ENCODE measurements around the gene GRN. TPM values are rescaled to one million over a fixed set of nuclear protein-coding genes. Genes with fewer than 3 reads are reported as not detected.
"Not testable (repeated sequence)": the region's sequence is repeated elsewhere in the genome, so short reads cannot be mapped to it uniquely, and the experiment has no call there.

Gene GRN
- total RNA-seq, 1 donor from 2014 or later: 160 TPM

DNA sequence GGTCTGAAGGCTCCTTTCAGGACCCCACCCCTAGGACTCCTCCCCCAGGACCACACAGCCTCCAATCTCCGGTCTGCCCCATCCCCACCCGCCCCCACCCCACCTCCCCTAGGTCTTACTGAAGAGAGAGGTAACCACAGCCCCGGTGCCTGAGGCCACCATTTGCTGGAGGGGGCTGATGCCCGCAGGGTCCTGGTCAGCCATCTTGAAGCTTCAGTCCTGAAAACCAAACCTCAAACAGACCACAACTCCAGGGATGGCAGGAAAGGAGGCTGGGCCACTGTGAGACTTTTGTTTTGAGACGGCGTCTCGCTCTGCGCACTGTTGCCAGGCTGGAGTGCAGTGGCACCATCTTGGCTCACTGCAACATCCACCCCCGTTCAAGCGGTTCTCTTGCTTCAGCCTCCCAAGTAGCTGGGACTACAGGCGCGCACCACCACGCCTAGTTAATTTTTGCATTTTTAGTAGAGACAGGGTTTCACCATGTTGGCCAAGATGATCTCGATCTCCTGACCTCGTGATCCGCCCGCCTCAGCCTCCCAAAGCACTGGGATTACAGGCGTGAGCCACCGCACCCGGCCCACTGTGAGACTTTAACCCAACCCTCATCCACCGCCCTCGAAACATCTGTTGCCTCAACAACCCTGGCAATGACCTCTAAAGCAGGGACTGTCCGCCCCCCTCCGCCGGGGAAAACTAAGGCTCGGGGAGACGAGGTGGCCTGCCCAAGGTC is 21.6 kb upstream of the GRN start:
- H3K36me3 ChIP-seq: peaks cover 35% of the 10 kb centered on the region
- DNase-seq: no peak
- peaks cover 42% of the 10 kb centered on the region for H3K4me1 ChIP-seq
- H3K4me3 ChIP-seq: peak overlapping the region; percentile 92
- no peak overlapping the region for H3K27ac ChIP-seq (replicated peaks)
- intact Hi-C loops (cut with micrococcal nuclease): no loop called here
- no peaks in the 10 kb centered on the region for H3K9me3 ChIP-seq (replicated peaks)
- TF ChIP-seq, protein P1, sequence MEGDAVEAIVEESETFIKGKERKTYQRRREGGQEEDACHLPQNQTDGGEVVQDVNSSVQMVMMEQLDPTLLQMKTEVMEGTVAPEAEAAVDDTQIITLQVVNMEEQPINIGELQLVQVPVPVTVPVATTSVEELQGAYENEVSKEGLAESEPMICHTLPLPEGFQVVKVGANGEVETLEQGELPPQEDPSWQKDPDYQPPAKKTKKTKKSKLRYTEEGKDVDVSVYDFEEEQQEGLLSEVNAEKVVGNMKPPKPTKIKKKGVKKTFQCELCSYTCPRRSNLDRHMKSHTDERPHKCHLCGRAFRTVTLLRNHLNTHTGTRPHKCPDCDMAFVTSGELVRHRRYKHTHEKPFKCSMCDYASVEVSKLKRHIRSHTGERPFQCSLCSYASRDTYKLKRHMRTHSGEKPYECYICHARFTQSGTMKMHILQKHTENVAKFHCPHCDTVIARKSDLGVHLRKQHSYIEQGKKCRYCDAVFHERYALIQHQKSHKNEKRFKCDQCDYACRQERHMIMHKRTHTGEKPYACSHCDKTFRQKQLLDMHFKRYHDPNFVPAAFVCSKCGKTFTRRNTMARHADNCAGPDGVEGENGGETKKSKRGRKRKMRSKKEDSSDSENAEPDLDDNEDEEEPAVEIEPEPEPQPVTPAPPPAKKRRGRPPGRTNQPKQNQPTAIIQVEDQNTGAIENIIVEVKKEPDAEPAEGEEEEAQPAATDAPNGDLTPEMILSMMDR (IDR thresholded peaks at IDR 0.05; ENCODE audit: borderline replicate concordance): no peak
- no peaks in the 10 kb centered on the region for H3K27me3 ChIP-seq (ENCODE audit: low read depth)

DNA sequence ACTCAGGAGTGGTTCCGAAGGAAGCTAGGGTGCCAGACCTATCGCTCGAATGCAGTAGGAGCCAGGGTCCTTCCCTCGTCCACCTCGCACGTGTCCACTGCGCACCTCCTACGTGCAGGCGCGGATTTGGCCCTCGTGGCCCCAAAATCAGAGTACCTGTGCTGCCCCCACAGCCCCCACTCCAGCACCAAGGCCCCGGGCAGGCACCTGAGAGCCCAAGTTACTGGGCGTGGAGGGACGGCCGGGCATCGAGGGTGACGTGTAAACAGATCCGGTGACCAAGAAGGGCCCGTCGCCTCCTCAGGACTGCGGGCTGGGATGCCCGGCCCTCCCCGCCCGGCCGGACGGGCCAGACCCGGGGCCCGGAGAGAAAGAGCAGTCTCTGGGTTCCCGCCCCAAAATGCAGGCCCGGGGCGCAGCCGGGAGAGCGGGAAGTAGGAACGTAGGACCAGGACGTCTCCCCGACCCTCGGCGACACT is 21.0 kb upstream of the GRN start:
- H3K4me3 ChIP-seq: peak overlapping the region; percentile 92
- no peaks in the 10 kb centered on the region for H3K9me3 ChIP-seq (replicated peaks)
- TF ChIP-seq, protein P1 (IDR thresholded peaks at IDR 0.05; ENCODE audit: borderline replicate concordance): no peak
- DNase-seq: no peak
- H3K27me3 ChIP-seq (ENCODE audit: low read depth): no peaks in the 10 kb centered on the region
- H3K4me1 ChIP-seq: peaks cover 42% of the 10 kb centered on the region
- intact Hi-C loops (cut with micrococcal nuclease): no loop called here
- peaks cover 35% of the 10 kb centered on the region for H3K36me3 ChIP-seq
- peak overlapping the region; percentile 96 for H3K27ac ChIP-seq (replicated peaks)

- TF ChIP-seq, protein P1 (IDR thresholded peaks at IDR 0.05; ENCODE audit: borderline replicate concordance): no peak
- DNase-seq: peak; percentile 95
These were observed 20.4 kb upstream of the GRN start, which contains the start of gene SLC25A39 for GRCh38 chr17:44324571-44325275. TSS of gene SLC25A39 (minus strand) at chr17:44324823. CDS start at chr17:44323562, 1,261 bp downstream.

DNA sequence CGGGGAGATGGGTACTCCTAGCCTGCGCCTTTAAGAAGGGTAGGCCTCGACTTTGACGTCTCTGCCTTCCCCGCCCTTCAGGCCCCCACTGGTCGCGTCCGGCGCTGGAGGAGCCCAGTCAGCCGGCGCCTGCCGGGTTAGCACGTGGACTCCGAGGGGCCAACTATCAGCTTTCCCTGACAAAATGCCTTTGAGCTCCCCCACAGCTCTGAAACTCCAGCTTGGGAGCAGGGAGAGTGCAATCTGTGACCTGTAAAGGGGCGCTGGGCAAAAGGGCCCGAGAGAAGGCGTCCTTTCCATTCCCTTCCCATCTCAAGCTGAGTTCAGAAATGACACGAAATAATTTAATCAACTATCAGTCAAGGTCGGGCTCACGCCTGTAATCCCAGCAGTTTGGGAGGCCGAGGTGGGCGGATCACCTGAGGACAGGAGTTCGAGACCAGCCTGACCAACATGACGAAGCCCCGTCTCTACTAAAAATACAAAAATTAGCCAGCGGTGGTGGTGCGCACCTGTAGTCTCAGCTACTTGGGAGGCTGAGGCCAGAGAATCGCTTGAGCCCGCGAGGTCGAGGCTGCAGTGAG is 18.1 kb upstream of the GRN start:
- intact Hi-C loops (cut with micrococcal nuclease): no loop called here
- no peaks in the 10 kb centered on the region for H3K27me3 ChIP-seq (ENCODE audit: low read depth)
- peak overlapping the region; percentile 96 for H3K27ac ChIP-seq (replicated peaks)
- TF ChIP-seq, protein P1 (IDR thresholded peaks at IDR 0.05; ENCODE audit: borderline replicate concordance): no peak
- peak overlapping the region; percentile 92 for H3K4me3 ChIP-seq
- H3K36me3 ChIP-seq: peaks cover 7% of the 10 kb centered on the region
- peaks cover 53% of the 10 kb centered on the region for H3K4me1 ChIP-seq
- no peaks in the 10 kb centered on the region for H3K9me3 ChIP-seq (replicated peaks)
- DNase-seq: peak; percentile 96

More at GRCh38 chr17:44324571-44325275, 20.4 kb upstream of the GRN start, which contains the start of gene SLC25A39:
- H3K4me1 ChIP-seq: peaks cover 42% of the 10 kb centered on the region
- peak within 1 kb of the TSS; percentile 92 for H3K4me3 ChIP-seq
- H3K9me3 ChIP-seq (replicated peaks): no peaks in the 10 kb centered on the region
- intact Hi-C loops (cut with micrococcal nuclease): no loop called here
- H3K27me3 ChIP-seq (ENCODE audit: low read depth): no peaks in the 10 kb centered on the region
- peak within 1 kb of the TSS; percentile 96 for H3K27ac ChIP-seq (replicated peaks)
- H3K36me3 ChIP-seq: peaks cover 30% of the 10 kb centered on the region

DNA sequence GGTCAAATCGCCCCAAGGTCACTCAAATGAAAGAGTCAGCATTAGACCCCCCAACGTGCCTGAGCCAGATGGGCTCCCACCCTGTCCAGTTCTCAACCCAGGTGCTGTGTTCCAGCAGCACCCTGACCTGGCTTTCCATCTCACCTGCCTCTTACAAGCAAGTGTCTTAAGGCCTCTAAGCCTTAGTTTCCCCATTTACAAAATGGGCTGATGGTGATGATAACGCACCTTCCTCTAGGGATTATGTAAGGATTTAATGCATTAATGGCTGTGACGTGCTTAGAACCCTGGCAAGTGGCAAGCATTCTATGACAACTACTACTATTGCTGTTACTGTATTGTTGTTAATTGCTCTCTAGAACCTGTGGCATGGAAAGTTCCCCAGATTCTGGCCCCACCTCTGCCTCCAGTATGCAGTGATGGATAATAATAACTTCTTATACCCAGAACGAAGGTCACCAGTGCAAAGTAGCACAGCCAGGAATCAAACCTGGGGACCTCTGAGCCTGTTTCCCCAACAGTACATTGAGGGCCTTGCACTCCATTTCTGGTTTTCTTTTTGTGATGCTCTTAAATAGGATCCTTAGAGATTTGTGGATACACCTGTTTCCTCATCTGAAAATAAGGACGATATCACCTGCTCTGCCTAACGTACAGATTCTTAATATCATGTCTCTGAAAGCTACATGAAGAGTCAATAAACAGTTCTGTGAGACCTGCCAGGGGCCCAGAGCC is 17.2 kb upstream of the GRN start:
- Histone ChIP-seq H3K27me3 (ENCODE audit: low read depth) (no peaks in the 10 kb centered on the region), H3K4me1 (peaks cover 50% of the 10 kb centered on the region), H3K9me3 (replicated peaks) (no peaks in the 10 kb centered on the region), H3K36me3 (no peaks in the 10 kb centered on the region), H3K27ac (replicated peaks) (peak overlapping the region; percentile 96), H3K4me3 (no peak overlapping the region)
- no peak for DNase-seq
- intact Hi-C loops (cut with micrococcal nuclease): no loop called here
- TF ChIP-seq, protein P1 (IDR thresholded peaks at IDR 0.05; ENCODE audit: borderline replicate concordance): no peak

GRCh38 chr17:44329516-44329915 is 15.6 kb upstream of the GRN start:
- H3K27ac ChIP-seq (replicated peaks); H3K4me3 ChIP-seq; DNase-seq; H3K36me3 ChIP-seq; intact Hi-C loops (cut with micrococcal nuclease); H3K9me3 ChIP-seq (replicated peaks); H3K27me3 ChIP-seq (ENCODE audit: low read depth): not testable (repeated sequence)
- peaks cover 33% of the 10 kb centered on the region for H3K4me1 ChIP-seq

GRCh38 chr17:44330263-44330662 is 14.8 kb upstream of the GRN start:
- intact Hi-C loops (cut with micrococcal nuclease): loop anchor here (5.0 kb wide), 1 partner anchor 118 kb away; no protein-coding TSS in a partner anchor
- H3K36me3 ChIP-seq; DNase-seq; H3K4me3 ChIP-seq; H3K9me3 ChIP-seq (replicated peaks); H3K27ac ChIP-seq (replicated peaks); H3K27me3 ChIP-seq (ENCODE audit: low read depth): not testable (repeated sequence)
- peaks cover 28% of the 10 kb centered on the region for H3K4me1 ChIP-seq
